Measurements from ENCODE around the gene MYT1. TPM values are rescaled to one million over a fixed set of nuclear protein-coding genes. Genes with fewer than 3 reads are reported as not detected.

MYT1 gene
- total RNA-seq, 2 donors from 2014 or later, result 0.15 TPM; not detected in 1

DNA sequence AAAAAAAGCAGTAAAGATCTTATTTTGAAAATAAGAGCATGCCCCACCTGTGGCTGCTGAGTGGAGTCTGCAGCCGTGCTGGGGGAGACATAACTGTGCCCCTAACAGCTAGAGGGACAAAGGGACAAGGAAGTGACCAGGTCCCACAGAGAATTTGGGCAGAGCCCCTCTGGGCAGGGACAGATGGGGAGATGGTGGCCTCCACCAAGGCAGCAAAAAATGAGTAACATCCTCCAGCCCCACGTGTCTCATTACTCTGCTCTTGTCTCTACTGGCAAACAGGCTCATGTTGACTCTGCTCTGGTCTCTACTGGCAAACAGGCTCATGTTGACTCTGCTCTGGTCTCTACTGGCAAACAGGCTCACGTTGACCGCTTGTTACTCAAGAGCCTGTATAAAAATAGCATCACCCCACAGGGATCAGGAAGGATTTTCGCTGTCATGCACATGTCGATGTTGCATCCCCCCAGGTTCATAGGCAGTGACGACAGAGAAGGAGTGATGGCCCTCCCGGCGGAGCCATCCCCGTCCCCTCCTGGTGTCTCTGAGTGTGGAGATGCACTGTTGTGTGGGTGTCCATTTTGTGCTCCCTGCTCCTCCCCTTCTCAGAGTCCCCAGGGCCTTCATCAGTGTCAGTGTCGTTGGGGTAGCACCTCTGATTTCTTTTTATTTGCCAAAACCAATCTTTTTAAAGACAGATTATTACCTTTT, 74.0 kb downstream of the MYT1 start:
- Histone ChIP-seq H3K4me3 (no peak overlapping the region), H3K9me3 (no peaks in the 10 kb centered on the region), H3K36me3 (no peaks in the 10 kb centered on the region), H3K4me1 (peaks cover 0 to 16% of the 10 kb centered on the region in 2 donors), H3K27ac (no peak overlapping the region), H3K27me3 (no peaks in the 10 kb centered on the region)
- TF ChIP-seq, protein P1, sequence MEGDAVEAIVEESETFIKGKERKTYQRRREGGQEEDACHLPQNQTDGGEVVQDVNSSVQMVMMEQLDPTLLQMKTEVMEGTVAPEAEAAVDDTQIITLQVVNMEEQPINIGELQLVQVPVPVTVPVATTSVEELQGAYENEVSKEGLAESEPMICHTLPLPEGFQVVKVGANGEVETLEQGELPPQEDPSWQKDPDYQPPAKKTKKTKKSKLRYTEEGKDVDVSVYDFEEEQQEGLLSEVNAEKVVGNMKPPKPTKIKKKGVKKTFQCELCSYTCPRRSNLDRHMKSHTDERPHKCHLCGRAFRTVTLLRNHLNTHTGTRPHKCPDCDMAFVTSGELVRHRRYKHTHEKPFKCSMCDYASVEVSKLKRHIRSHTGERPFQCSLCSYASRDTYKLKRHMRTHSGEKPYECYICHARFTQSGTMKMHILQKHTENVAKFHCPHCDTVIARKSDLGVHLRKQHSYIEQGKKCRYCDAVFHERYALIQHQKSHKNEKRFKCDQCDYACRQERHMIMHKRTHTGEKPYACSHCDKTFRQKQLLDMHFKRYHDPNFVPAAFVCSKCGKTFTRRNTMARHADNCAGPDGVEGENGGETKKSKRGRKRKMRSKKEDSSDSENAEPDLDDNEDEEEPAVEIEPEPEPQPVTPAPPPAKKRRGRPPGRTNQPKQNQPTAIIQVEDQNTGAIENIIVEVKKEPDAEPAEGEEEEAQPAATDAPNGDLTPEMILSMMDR (IDR thresholded peaks at IDR 0.05), result no peak
- no peak for DNase-seq (ENCODE audit: low spot score)

DNA sequence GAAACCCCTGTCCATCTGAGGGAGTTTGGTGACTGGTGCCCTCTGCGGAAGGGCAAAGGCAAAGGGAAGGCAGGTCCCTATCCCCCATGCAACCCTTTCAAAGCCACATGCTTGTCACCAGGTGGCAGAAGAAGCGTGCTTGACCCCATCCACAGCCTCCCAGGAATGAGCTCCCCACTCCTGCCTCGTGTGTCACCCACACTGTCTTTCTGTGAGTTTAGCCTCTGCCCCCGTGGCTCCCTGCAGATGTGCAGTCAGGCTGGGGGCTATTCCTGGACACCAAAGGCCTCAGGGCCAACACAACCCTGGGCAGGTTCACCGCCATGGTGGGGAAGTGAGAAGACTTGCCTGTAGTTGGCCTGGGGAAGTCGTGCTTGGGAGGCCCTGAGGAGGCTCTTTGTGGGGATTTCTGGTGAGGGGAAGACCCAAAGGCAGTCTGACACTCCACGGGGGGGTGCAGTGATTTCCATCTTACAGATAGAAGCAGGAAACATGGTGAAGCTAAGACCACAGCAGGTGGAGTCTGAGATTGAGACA, 74.7 kb downstream of the MYT1 start:
- H3K27ac ChIP-seq, result no peak overlapping the region
- peaks cover 0 to 10% of the 10 kb centered on the region in 2 donors for H3K4me1 ChIP-seq
- TF ChIP-seq, protein P1 (IDR thresholded peaks at IDR 0.05), result no peak
- no peaks in the 10 kb centered on the region for H3K9me3 ChIP-seq
- no peaks in the 10 kb centered on the region for H3K27me3 ChIP-seq
- no peaks in the 10 kb centered on the region for H3K36me3 ChIP-seq
- no peak overlapping the region for H3K4me3 ChIP-seq
- DNase-seq (ENCODE audit: low spot score), result no peak

DNA sequence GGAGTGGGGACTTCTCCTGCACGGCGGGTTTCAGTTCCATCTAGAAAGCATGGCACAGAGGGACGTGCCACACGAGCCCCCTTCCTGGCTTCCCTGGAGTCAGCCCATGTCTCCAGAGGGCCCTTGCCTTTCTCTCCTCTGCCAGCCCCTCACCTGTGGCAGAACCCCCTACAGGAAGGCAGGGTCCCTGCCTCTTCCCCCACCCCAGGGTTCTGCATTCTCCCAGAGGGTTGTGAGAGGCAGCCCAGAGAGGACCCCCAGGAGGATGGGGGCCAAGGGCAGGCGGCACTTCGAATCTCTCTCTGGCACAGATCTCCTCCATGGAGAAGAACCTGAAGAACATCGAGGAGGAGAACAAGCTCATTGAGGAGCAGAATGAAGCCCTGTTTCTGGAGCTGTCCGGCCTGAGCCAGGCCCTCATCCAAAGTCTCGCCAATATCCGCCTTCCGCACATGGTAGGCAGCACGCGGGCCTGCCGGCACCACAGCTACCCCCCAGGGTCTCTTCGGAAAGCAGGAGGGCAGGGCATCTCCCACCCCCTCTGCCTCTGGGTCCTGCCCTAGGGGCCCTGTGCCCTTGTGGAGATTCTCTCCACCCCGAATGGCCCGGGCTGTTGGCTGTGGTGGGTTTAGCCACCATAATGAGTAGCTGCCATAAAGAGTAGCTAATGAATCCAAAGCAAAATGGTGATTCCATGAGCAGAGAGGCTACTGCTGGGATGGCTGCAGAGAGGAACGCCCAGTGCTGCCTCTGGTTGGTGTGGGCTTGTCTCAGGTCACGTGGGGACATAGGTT, 75.4 kb downstream of the MYT1 start:
- H3K27me3 ChIP-seq, result no peaks in the 10 kb centered on the region
- H3K4me3 ChIP-seq, result no peak overlapping the region
- no peaks in the 10 kb centered on the region for H3K9me3 ChIP-seq
- peaks cover 0 to 5% of the 10 kb centered on the region in 2 donors for H3K4me1 ChIP-seq
- TF ChIP-seq, protein P1 (IDR thresholded peaks at IDR 0.05), result no peak
- no peak for DNase-seq (ENCODE audit: low spot score)
- no peaks in the 10 kb centered on the region for H3K36me3 ChIP-seq
- no peak overlapping the region for H3K27ac ChIP-seq

DNA sequence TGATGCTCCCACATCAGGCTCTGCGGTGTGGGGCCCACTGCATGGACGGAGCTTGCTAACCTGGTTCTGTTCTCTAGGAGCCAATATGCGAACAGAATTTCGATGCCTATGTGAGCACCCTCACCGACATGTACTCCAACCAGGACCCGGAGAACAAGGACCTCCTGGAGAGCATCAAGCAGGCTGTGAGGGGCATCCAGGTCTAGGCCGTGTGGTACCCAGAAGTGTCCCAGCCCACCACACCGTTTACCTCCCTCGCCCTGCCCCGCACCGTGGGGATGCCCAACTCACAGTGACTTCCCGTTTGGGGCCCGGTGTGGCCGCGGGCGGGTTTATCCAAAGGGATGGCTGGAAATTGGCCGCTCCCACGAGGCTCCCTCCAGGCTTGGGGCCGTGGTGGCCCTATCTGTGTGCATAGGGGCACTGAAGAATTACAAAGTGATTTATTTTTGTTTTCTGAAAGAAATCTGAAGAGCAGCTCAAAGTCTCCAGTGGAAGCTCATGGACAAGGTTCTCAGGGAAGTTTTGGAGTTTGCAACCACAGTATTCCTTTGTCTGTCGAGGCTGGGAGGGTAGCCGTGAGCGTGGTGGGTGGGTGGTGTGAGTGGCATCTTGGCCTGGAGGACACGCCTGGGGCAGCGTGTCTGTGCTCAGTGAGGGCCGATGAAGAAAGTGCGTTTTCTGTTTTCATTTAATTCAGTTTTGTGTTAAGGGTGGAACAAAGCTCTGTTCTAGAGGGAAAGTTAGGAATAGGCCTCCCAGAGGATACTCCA, 76.2 kb downstream of the MYT1 start:
- no peak for DNase-seq (ENCODE audit: low spot score)
- no peak overlapping the region for H3K4me3 ChIP-seq
- TF ChIP-seq, protein P1 (IDR thresholded peaks at IDR 0.05), result no peak
- no peak overlapping the region for H3K27ac ChIP-seq
- H3K4me1 ChIP-seq, result peaks cover 0 to 5% of the 10 kb centered on the region in 2 donors
- no peaks in the 10 kb centered on the region for H3K27me3 ChIP-seq
- no peaks in the 10 kb centered on the region for H3K36me3 ChIP-seq
- H3K9me3 ChIP-seq, result no peaks in the 10 kb centered on the region

DNA sequence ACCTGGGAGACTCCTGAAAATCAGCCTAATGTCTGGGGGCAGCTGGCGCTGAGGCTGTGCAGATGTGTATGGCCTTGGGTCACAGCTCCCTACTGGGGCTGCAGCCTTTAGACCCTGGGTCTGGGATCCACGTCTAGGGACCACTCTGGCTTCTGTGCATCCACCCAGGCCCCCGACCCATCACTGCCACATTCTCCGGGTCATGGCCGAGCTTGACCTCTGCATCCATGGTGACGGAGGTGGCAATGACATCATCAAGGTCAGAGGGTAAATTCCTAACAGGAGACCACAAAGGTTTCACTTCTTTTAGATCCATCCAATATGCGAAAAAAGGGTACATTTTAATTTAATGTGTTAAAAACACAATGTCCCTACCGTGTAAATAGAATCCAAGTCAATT, 76.8 kb downstream of the MYT1 start:
- no peak for DNase-seq (ENCODE audit: low spot score)
- H3K9me3 ChIP-seq, result no peaks in the 10 kb centered on the region

More for the DNA sequence above, 76.8 kb downstream of the MYT1 start:
- no peak overlapping the region for H3K27ac ChIP-seq
- no peak overlapping the region for H3K4me3 ChIP-seq
- TF ChIP-seq, protein P1 (IDR thresholded peaks at IDR 0.05), result no peak
- H3K27me3 ChIP-seq, result no peaks in the 10 kb centered on the region
- peaks cover 0 to 5% of the 10 kb centered on the region in 2 donors for H3K4me1 ChIP-seq
- H3K36me3 ChIP-seq, result no peaks in the 10 kb centered on the region

All from right atrium auricular region (tissue), 2 donors.